ENCODE measurements around the gene GPN1.
"Not testable (repeated sequence)": the region's sequence is repeated elsewhere in the genome, so short reads cannot be mapped to it uniquely, and the experiment has no call there.

Gene GPN1

GRCh38 chr2:27628767-27629709 is at the start of gene GPN1, which contains the start of gene CCDC121:
GPN1 (plus strand) TSS chr2:27629050; CDS start chr2:27629059, 9 bp downstream.
CCDC121 (minus strand) TSS chr2:27629012; CDS start chr2:27627799, 1,213 bp downstream.
- DNase-seq, result peak; percentile 93

- no peak for DNase-seq
Observed at GRCh38 chr2:27581417-27582128, 47.3 kb upstream of the GPN1 start.

DNA sequence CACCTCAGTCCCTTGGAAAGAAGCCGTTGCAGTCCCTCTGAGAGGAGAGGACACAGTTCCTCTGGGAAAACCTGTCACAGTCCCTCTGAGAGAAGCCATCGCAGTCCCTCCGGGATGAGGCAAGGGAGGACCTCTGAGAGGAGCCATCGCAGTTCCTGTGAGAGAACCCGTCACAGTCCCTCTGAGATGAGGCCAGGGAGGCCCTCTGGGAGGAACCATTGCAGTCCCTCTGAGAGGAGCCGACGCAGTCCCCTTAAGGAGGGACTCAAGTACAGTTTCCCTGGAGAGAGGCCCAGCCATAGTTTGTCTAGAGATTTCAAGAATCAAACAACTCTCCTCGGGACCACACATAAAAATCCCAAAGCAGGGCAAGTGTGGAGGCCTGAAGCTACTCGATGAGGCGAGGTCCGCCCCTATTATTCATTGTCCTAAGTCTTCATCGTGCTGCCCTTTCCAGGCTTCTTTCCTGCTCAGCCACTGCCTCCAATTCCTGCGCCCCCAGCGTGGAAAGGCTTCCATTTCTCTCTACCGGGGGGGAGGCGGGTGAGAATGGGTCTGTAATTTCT is 46.6 kb upstream of the GPN1 start:
- no peak for DNase-seq

DNA sequence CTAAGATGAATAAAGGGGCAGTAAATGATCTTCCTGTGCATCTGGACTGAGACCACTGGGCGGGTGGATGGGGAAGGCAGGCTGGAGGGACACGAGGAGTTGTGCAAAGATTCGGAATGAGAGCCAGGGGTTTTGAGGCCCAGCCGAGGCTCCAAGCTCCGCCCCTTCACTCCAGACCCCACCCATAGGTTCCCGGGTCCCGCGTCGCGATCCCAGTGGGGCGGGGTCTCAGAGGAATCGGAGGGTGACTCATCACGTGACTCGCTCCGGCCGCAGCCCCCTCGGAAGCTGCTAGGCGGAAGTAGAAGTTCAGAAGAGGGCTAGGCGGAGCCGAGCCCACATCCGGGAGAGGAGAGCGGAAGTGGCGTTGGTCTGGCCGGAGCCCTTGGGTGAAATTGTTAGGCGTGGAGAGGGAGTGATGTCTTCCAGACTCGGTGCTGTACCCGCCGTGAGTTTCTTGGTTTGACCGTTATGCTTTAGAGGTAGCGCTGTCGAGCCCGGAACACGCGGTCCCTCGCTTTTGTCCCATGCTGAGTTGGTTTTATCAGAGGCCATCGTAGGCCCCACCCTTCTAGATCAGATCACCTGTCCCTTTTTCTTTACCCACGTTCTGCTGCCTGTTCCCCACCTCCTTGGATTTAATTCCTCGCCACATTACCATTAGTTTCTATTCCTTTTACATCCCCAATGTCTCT is 46.0 kb upstream of the GPN1 start, which contains the start of gene ZNF512:
TSS of gene ZNF512 (plus strand) at position 348 of the 695 bp plus-strand sequence. CDS start at position 419, 71 bp downstream.
- peak; percentile 87 for DNase-seq

DNA sequence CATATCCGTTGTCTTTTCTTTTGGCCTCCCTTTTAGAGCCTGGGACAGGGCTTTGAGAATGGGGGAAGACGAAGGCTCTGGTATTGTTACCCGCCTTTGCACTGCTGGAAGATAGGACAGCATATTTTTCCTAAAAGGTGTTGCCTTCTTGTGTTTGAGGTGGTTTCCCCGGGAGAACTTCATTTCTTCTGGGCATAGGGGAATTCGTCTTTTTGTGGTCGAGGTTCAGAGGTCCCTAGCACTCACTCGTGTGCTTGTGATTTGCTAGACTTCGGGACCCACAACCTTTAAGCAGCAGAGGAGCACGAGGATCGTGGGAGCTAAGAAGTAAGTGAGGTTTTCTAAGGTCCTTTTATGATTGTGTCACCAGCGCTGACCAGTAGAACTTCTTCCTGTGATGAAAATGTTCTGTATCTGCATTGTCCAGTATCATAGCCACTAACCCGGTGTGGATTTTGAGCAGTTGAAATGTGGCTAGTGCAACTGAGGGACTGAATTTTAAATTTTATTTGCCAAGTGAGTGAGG is 45.4 kb upstream of the GPN1 start:
- DNase-seq, result no peak

DNA sequence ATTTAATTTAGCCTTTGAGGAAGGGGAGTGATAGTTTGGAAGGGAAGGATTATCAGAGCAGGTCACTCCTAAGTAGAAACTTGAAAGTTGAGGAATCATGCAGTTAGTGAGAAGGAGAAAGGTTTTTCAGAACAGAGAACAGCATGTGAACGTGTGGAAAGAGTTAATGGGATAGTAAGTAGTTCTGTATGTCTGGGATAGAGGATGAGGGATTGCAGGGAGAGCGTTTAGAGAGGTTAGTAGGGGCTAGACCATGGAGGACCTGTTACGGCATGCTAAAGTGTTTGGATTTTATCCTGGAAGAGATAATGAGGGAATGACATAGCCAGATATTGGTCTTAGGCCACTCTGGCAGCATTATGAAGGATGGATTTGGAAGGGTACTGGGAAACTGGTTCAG is 44.3 kb upstream of the GPN1 start:
- no peak for DNase-seq

GRCh38 chr2:27587025-27587424 is 41.8 kb upstream of the GPN1 start:
- DNase-seq, result no peak

- no peak for DNase-seq
Observed at GRCh38 chr2:27588308-27588707, 40.5 kb upstream of the GPN1 start.

DNA sequence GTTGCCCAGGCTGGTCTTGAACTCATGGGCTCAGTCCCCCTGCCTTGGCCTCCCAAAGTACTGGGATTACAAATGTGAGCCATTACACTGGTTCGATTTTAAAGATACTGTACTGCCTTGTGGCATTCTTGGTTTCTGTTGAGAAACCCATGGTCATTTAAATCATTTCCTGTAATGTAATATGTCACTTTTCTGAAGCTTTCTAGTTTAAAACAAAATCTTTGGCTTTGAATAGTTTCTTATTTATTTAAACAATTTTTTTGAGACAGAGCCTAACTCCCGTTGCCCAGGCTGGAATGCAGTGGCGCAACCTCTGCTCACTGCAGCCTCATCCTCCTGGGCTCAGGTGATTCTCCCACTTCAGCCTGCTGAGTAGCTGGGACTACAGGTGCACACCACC is 37.1 kb upstream of the GPN1 start:
- DNase-seq, result no peak

GRCh38 chr2:27593240-27593639 is 35.6 kb upstream of the GPN1 start:
- DNase-seq, result no peak

- not testable (repeated sequence) for DNase-seq
Observed at GRCh38 chr2:27594020-27594703, 34.7 kb upstream of the GPN1 start.

DNA sequence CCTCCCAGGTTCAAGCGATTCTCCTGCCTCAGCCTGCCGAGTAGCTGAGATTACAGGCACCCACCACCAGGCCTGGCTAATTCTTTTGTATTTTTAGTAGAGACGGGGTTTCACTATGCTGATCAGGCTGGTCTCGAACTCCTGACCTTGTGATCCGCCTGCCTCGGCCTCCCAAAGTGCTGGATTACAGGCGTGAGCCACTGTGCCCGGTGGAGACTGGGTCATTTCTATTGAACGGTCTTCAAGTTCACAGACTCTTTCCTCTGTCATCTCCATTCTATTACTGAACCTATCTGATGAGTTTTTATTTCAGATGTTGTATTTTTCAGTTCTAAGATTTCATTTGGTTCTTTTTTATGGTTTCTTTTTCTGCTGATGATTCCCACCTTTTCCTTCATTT is 33.4 kb upstream of the GPN1 start:
- not testable (repeated sequence) for DNase-seq

GRCh38 chr2:27596627-27597026 is 32.2 kb upstream of the GPN1 start:
- no peak for DNase-seq

GRCh38 chr2:27606611-27607010 is 22.2 kb upstream of the GPN1 start:
- DNase-seq, result no peak

GRCh38 chr2:27613985-27614384 is 14.9 kb upstream of the GPN1 start:
- no peak for DNase-seq

- no peak for DNase-seq
Observed at GRCh38 chr2:27615316-27615715, 13.5 kb upstream of the GPN1 start.

DNA sequence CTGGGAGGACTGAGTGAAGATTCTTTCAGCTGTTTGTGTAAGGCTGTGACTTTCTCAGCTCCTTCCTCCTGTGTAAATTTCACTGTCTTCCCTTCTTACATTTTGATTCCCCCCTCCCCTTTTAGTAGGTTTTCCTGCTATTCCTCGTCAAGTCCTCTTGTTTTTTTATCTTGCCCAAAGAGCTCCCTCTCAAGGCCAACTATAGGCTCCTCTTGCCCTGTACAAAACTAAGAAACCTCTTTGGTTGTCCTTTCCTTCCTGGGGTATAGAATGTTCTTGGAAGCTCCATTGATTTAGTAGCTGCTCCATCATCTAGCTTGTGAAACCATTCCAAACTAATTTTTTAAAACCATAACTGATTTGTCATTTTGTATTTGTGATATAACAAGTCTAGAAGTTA is 7.3 kb upstream of the GPN1 start:
- no peak for DNase-seq

DNA sequence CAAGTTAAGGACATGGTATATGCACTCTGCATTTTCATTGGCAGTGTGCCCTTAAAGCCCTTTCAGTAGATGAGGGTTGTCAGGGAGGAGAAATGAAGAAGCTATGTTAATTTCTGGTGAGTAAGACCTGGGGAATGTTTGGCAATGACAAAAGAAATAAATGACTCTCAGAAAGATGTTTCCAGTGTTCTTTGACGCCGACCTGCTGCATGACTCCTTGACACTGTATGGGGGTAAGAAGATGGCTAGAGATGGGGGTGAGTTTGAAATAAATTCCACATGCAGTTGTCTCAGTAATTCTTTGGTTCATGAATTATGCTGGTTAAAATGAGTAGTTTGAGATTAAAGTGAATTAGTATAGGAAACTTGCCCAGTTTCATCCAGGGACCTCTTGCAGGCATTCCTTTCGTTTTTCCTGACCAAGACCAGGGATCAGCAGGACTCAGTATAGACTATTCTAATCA is 5.9 kb upstream of the GPN1 start:
- DNase-seq, result no peak

DNA sequence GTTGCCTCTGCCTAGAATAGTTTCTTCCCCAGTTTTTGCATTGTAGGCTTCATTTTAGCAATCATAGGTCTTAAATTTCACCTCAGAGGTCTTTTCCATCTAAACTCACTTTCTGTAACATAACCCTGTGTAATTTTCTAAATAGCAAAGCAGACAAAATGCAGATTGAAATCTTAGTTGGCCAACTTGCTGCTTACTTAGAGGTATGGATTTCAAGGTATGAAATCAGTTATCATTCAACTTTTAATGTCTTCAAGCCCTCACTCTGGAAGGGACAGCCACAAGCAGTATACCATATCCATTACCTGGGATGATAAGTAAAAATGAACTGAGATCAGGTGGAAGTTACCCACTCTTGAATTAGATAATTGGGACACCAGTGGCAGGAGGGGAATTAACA is 3.9 kb upstream of the GPN1 start:
- no peak for DNase-seq

GRCh38 chr2:27626323-27626722 is 2.5 kb upstream of the GPN1 start:
- not testable (repeated sequence) for DNase-seq

- DNase-seq, result not testable (repeated sequence)
Observed at GRCh38 chr2:27626921-27627320, 1.9 kb upstream of the GPN1 start.

Data from CD4-positive, alpha-beta T cell treated with Interleukin-12 subunit alpha and Interleukin-12 subunit beta, for 1 hour (primary cell).